GM19240 (cell line): ENCODE results near the gene FGGY.
"Not testable (repeated sequence)": the region's sequence is repeated elsewhere in the genome, so short reads cannot be mapped to it uniquely, and the experiment has no call there.

Source experiments
- DNase-seq: peaks from one replicate; pipeline ENCODE4 v3.0.0; 2011; ENCODE audit warnings: low spot score; ENCODE audit not compliant: insufficient read length

FGGY gene

GRCh38 chr1:59285691-59286090 is 11.2 kb upstream of the FGGY start:
- no peak for DNase-seq

GRCh38 chr1:59288046-59288445 is 8.8 kb upstream of the FGGY start:
- no peak for DNase-seq

GRCh38 chr1:59289570-59289969 is 7.3 kb upstream of the FGGY start:
- no peak for DNase-seq

DNA sequence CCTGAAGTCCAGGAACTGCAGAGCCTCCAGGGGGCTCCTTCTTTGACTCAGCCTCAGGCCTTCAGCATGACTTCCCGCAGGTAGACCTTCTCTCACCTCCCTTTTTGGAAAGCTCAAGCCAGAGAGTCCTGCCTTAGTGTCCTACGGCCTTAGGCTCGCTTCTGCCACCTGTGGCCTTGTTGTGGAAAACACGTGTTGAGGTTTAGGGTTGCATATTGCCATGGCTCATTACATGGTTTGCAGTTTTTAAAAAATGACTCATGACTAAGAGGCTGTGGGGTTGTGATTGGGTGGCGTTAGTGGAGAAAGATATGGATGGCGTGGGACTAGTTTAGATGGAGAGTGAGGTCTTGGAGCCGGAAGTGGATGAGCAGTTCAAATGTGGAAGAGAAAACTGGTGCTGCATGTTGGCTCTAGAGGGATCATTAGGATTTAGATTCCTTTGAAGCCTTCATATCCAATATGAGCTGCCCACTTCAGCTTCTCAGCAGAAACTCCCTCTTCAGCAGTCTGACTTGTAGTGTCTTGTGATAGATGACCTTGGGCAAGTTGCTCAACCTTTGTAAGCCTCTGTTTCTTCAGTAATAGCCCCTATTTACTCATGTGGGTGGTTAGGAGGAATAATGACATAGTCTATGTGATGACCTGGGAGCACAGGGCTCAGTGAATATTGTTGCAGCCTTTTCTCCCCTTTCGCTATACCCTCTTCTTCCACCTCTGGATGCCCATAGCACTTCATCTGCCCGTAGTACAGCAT is 6.5 kb upstream of the FGGY start:
- DNase-seq, result no peak

DNA sequence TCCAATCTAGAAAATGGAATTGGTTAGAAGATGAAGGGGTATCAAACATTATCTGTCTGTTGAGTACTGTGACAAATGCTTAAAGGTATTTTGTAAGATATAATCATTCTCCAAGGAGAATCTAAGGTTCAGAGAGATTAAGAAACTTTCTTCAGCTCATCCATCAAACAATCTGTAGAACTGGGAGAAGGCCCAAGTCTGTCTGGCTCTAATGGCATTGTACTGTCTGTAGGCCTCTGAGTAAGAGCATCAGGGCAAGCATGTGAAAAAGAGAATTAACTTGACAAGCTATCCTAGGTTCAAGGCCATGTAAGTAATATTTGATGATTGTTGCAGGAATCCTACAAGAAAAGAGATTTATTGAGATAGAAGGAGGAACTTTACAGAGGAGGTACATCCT is 5.3 kb upstream of the FGGY start:
- DNase-seq, result no peak

- no peak for DNase-seq
Measured at GRCh38 chr1:59292562-59292961, 4.3 kb upstream of the FGGY start.

DNA sequence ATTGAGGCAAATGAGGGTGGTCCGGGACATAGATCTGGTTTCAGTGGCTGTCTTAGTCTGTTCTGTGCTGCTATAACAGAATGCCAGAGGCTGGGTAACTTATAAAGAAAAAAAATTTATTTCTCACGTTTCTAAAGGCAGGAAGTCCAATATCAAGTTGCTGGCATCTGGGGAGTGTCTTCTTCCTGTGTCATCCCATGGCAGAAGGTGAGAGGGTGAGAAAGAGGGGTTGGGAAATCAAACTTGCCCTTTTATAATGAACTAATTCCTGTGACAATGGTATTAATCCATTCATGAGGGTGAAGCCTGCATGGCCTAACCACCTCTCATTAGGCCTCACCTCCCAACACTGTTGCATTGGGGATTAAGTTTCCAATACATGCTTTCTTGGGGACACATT is 3.7 kb upstream of the FGGY start:
- no peak for DNase-seq

- no peak for DNase-seq
Measured at GRCh38 chr1:59293849-59294248, 3.0 kb upstream of the FGGY start.

GRCh38 chr1:59294423-59294822 is 2.5 kb upstream of the FGGY start:
- no peak for DNase-seq

DNA sequence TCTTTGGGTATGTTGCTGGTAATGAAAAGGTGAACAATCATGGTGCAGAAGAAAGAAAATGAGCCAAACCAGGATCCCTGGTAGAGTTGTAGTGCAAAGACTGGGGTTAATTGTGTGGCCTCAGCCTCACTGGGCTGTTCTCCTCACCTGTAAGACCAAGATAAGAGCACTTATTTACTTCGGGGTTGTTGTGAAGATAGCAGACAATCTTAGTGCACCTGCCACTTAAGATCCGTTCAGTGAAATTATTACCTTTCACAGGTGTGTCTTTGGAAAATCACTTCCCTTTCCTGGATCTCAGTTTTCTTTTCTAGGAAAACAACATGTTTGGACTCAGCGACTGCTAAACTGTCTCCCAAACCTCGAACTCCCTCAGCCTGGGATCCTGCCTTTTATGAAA is 1.3 kb upstream of the FGGY start:
- no peak for DNase-seq

- DNase-seq, result no peak
Measured at GRCh38 chr1:59298026-59298583, 1.2 kb downstream of the FGGY start.

DNA sequence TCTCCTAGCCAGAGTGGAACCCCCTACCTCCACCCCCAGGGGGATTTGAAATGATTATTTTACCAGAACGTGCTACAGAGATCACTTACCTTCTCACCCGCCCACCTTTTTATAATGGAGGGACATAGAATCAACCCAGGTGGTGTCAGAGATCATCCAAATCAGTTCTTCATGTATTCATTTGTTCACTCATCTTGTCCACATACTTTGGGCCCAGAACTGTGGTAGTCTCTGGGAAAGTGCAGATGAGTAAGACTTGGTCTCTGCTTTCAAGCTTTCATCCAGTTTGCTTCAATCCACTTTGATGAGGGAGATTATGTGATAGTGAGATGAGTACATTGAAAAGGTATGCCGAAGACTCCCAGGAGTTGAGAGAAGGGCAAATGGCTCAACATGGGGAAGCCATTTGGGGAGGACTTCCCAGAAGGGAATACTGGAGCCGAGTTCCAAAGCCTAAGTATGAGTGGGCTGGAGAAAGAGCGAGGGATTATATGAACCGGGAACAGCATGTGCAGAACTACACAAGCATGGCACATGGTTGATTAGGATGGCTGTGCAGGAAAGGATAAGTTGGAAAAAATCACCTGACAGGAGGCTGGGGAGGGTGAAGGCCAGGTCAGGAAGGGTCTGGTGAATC is 1.9 kb downstream of the FGGY start:
- no peak for DNase-seq

DNA sequence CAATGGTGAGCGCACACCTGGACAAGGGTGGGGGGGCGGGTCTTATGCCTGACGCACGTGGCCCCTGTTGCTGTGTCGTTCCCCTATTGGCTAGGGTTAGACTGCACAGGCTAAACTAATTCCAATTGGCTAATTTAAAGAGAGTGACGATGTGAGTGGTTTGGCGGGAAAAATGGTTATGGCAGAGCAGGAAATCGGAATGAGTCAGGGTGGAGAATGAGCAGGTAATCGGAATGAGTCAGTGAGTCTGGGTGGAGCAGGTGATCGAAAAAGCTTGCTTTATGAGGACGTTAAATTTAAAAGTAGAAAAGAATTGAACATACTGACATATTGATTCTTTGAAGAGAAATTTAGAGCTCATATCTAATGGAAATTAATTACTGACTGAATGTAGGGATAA is 2.8 kb downstream of the FGGY start:
- DNase-seq, result not testable (repeated sequence)

- DNase-seq, result no peak
Measured at GRCh38 chr1:59302297-59302696, 5.4 kb downstream of the FGGY start.

DNA sequence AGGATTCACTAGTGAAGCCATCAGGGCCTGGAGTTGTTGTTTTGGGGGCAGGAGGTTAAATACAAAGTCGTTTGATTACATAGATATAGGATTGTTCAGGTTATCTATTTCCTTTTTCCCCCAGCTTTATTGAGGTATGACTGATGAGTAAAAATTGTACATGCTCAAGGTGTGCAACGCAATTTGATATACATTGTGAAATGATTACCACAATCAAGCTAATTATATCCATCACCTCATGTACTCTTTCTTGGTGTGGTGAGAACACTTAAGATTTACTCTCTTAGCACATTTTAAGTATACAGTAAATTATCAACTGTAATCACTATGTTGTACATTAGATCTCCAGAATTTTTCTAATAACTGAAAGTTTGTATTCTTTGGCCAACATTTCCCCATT is 6.0 kb downstream of the FGGY start:
- DNase-seq, result no peak

GRCh38 chr1:59305188-59305587 is 8.3 kb downstream of the FGGY start:
- DNase-seq, result no peak

GRCh38 chr1:59307591-59307990 is 10.7 kb downstream of the FGGY start:
- no peak for DNase-seq

GRCh38 chr1:59308839-59309238 is 11.9 kb downstream of the FGGY start:
- no peak for DNase-seq

DNA sequence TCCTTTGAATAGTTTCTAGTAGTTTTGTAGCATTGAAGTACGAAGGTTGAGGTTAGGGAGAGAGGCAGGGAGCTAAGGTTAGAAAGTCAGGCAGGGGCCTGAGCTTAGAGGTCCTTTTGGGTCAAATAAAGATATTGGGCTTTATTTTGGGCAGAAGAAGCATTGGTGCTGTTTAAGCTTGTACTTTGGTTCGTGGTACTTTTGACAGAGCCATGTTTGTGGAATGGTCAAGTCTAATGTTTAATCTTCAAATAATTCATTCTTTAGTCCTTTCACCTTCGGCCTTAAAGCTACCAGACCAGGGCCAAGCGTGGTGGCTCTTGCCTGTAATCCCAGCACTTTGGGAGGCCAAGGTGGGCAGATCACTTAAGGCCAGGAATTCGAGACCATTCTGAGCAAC is 12.5 kb downstream of the FGGY start:
- no peak for DNase-seq

DNA sequence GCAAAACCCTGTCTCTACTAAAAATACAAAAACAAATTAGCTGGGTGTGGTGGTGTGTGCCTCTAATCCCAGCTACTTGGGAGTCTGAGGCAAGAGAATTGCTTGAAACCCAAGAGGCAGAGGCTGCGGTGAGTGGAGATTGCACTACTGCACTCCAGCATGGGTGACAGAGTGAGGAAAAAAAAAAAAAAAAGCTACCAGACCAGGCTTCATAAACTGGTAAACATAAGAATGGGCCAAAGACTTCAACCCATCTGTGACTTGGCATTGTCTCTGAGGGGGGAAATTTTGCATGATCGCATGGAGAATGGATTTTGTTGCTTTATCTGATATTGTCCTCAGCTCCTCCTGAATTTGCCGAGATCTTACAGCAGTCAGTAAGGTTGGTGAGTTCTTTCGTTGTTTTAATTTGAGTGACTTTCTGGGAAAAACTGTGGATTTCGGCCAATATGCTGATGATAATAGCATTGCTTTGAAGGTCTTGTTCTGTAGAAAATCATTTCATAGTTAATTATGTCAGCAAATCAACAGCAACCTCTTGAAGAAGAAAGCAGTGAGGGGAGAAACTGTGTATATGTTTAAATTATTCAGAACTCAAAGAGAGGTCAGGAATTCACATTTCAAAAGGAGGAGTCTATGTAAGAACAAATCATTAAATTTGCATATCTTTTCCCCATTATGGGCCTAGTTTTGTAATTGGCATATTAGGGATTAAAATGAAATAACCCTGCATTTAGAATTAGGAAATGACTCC is 13.1 kb downstream of the FGGY start:
- DNase-seq, result no peak

- no peak for DNase-seq
Measured at GRCh38 chr1:59310549-59311250, 13.8 kb downstream of the FGGY start.
